ENCODE measurements around the gene MCCD1.

The MCCD1 gene

GRCh38 chr6:31513456-31514165, 15.2 kb upstream of the MCCD1 start:
- no peak for DNase-seq

GRCh38 chr6:31521835-31522234, 6.9 kb upstream of the MCCD1 start:
- DNase-seq: no peak

- no peak for DNase-seq
Measured at GRCh38 chr6:31525553-31525931, 3.2 kb upstream of the MCCD1 start.

- DNase-seq: no peak
Measured at GRCh38 chr6:31525932-31526591, 2.7 kb upstream of the MCCD1 start.

- no peak for DNase-seq
Measured at GRCh38 chr6:31528307-31528777, 420 bp upstream of the MCCD1 start.

GRCh38 chr6:31529329-31530150, 778 bp downstream of the MCCD1 start:
- DNase-seq: no peak

GRCh38 chr6:31530659-31531058, 1.9 kb downstream of the MCCD1 start:
- no peak for DNase-seq

- DNase-seq: no peak
Measured at GRCh38 chr6:31531162-31531561, 2.4 kb downstream of the MCCD1 start.

- no peak for DNase-seq
Measured at GRCh38 chr6:31531771-31532643, 3.2 kb downstream of the MCCD1 start.

- no peak for DNase-seq
Measured at GRCh38 chr6:31532644-31533454, 4.1 kb downstream of the MCCD1 start.

GRCh38 chr6:31533455-31533841, 4.7 kb downstream of the MCCD1 start:
- no peak for DNase-seq

GRCh38 chr6:31534011-31534410, 5.2 kb downstream of the MCCD1 start:
- DNase-seq: no peak

- DNase-seq: no peak
Measured at GRCh38 chr6:31534521-31535040, 5.8 kb downstream of the MCCD1 start.

- no peak for DNase-seq
Measured at GRCh38 chr6:31535538-31536324, 7.0 kb downstream of the MCCD1 start.

GRCh38 chr6:31538805-31539400, 10.1 kb downstream of the MCCD1 start:
- no peak for DNase-seq

- DNase-seq: no peak
Measured at GRCh38 chr6:31540640-31541039, 11.9 kb downstream of the MCCD1 start.

GRCh38 chr6:31541059-31541657, 12.4 kb downstream of the MCCD1 start:
- DNase-seq: no peak

GRCh38 chr6:31541658-31542521, 13.1 kb downstream of the MCCD1 start, which contains the start of gene DDX39B:
Gene DDX39B (minus strand): TSS chr6:31542003. CDS start chr6:31540532, 1,471 bp downstream.
- DNase-seq: peak; percentile 94 to 95

GRCh38 chr6:31543639-31544038, 14.9 kb downstream of the MCCD1 start:
- DNase-seq: no peak
